Adrenal gland (tissue), 12 donors: ENCODE data around the gene PTPRD. TPM values are rescaled to one million over a fixed set of nuclear protein-coding genes. Genes with fewer than 3 reads are reported as not detected.

Experiments
- DNase-seq, 7 donors: peaks; one replicate each; pipeline ENCODE4 v3.0.0-alpha.2; 2019 to 2020
- H3K27ac ChIP-seq, 5 donors: fragments of 200-600 bp; sonication (generic) in 4 of 5; 1 replicate in 3 of 5; 2 replicates in 2 of 5; pipeline versions ENCODE4 v1.5.1 to v1.8.0; 2016 to 2020; ENCODE audit warnings: mild to moderate bottlenecking in 1 of 5
- H3K27me3 ChIP-seq: fragments of 200-600 bp; 2 replicates; pipeline ENCODE4 v1.8.0; 2021
- H3K36me3 ChIP-seq, 2 donors: fragments of 200-600 bp; replicated peaks in 1 of 2; 1 replicate in 1 of 2; 2 replicates in 1 of 2; pipeline versions ENCODE4 v1.5.1 to v1.8.0; 2018 to 2022
- H3K4me1 ChIP-seq, 2 donors: fragments of 200-600 bp; replicated peaks in 1 of 2; 1 replicate in 1 of 2; 2 replicates in 1 of 2; pipeline versions ENCODE4 v1.5.1 to v1.8.0; 2018 to 2021
- H3K4me3 ChIP-seq, 4 donors: fragments of 200-600 bp; sonication (generic) in 3 of 4; one replicate each; pipeline ENCODE4 v1.5.1; 2016 to 2018
- H3K9me3 ChIP-seq, 3 donors: fragments of 200-600 bp; sonication (generic) in 1 of 3; replicated peaks in 1 of 3; 1 replicate in 2 of 3; 2 replicates in 1 of 3; pipeline versions ENCODE4 v1.5.1 to v1.8.0; 2016 to 2021
- CTCF ChIP-seq, 6 experiments: fragments of 450-650 bp in 4 of 6; fragments of 200-600 bp in 2 of 6; sonication (generic) in 1 of 6; IDR thresholded peaks; 1 replicate in 5 of 6; 2 replicates in 1 of 6; pipeline versions ENCODE4 v1.5.1 to v1.8.0; 2016 to 2021; ENCODE audit warnings: antibody characterized with exemption in 6 of 6, mild to moderate bottlenecking in 2 of 6, moderate library complexity in 1 of 6
- POLR2A ChIP-seq, 2 donors: fragments of 450-650 bp; IDR thresholded peaks; one replicate each; pipeline ENCODE4 v1.6.1; 2017; ENCODE audit warnings: antibody characterized with exemption in 2 of 2, mild to moderate bottlenecking in 2 of 2, moderate library complexity in 1 of 2
- WGBS, 4 donors: extraction: QIAGEN DNeasy Blood & Tissue Kit in 2 of 4; methylation state at CpG; one replicate each; pipeline versions ENCODE4 v1.1.5 to v1.1.7; 2013 to 2017; 5-methylcytosine and 5-hydroxymethylcytosine counted together
- intact Hi-C, 2 donors: fragments of 100-400 bp; cut with DNase I; formaldehyde crosslinking; loops; one replicate each; pipeline versions ENCODE4 v1.14.1 to v1.15.0; 2022 to 2023
- polyA plus RNA-seq, 3 donors: library from polyadenylated mRNA; stranded (reverse); fragments of 200-250 nt in 2 of 3; fragments of 350-450 nt in 1 of 3; fragmentation: Illumina TruSeq in 1 of 3; extraction: RNeasy Lipid Tissue Mini Kit (QIAGEN cat#74804) in 1 of 3; gene quantifications; one replicate each; pipeline ENCODE4 v1.2.3, GENCODE V29; 2013 to 2014
- total RNA-seq, 9 donors: library from RNA; depleted of rRNA in 4 of 9; stranded (reverse); fragments of >200 nt in 4 of 9; fragments of 120-200 nt in 1 of 9; fragmentation: NEBNext Ultra II Directional in 1 of 9; extraction: Animal tissue kit (Norgen Biotek cat#: 25700) in 1 of 9; gene quantifications; one replicate each; pipeline versions ENCODE4 v1.1.0 to v1.2.4, GENCODE V29; 2013 to 2023
- donor health status: healthy with polysubstance abuse.
- donor health status: Bipolar disorder and iron deficiency.
- donor health status: DM: yes; HTN: yes; CAD: no.
- donor health status: DM: no; HTN: no; CAD: no.
- donor health status: DM: no; HTN: no; CAD: no.
- donor health status: DM: yes; HTN: yes; CAD: no.

PTPRD gene
- total and polyA plus RNA-seq, 12 donors: 0.61 to 71.2 (median 4.5) TPM

GRCh38 chr9:8268881-8269280 is 2343.9 kb downstream of the PTPRD start:
- no peak overlapping the region for H3K4me3 ChIP-seq
- H3K9me3 ChIP-seq: no peaks in the 10 kb centered on the region
- TF ChIP-seq POLR2A (IDR thresholded peaks at IDR 0.05) (no peak), CTCF (IDR thresholded peaks at IDR 0.05) (no peak)
- H3K4me1 ChIP-seq: no peaks in the 10 kb centered on the region
- 39 to 84% (median 46%) methylated on average over 1 of the region's 1 CpG for WGBS, 4 donors
- H3K36me3 ChIP-seq: no peaks in the 10 kb centered on the region
- no peaks in the 10 kb centered on the region for H3K27me3 ChIP-seq
- H3K27ac ChIP-seq: no peak overlapping the region
- intact Hi-C loops: no loop called here
- no peak for DNase-seq

- Histone ChIP-seq H3K4me3 (no peak overlapping the region), H3K36me3 (no peaks in the 10 kb centered on the region), H3K27me3 (no peaks in the 10 kb centered on the region), H3K9me3 (no peaks in the 10 kb centered on the region), H3K4me1 (no peaks in the 10 kb centered on the region), H3K27ac (no peak overlapping the region)
- intact Hi-C loops: no loop called here
- TF ChIP-seq CTCF (IDR thresholded peaks at IDR 0.05) (no peak), POLR2A (IDR thresholded peaks at IDR 0.05) (no peak)
- 49 to 66% (median 63%) methylated on average over 2 of the region's 2 CpGs for WGBS, 4 donors
- no peak for DNase-seq
These were observed 2344.5 kb downstream of the PTPRD start for GRCh38 chr9:8268216-8268878.

- Histone ChIP-seq H3K4me1 (no peaks in the 10 kb centered on the region), H3K36me3 (no peaks in the 10 kb centered on the region), H3K27me3 (no peaks in the 10 kb centered on the region), H3K9me3 (no peaks in the 10 kb centered on the region), H3K27ac (no peak overlapping the region), H3K4me3 (no peak overlapping the region)
- WGBS, 4 donors: 65 to 82% (median 70%) methylated on average over 2 of the region's 2 CpGs
- intact Hi-C loops: no loop called here
- TF ChIP-seq POLR2A (IDR thresholded peaks at IDR 0.05) (no peak), CTCF (IDR thresholded peaks at IDR 0.05) (no peak)
- no peak for DNase-seq
These were observed 2345.2 kb downstream of the PTPRD start for GRCh38 chr9:8267636-8268035.

GRCh38 chr9:8266861-8267260 is 2345.9 kb downstream of the PTPRD start:
- DNase-seq: no peak
- 0 to 86% (median 63%) methylated on average over 1 of the region's 1 CpG for WGBS, 4 donors
- Histone ChIP-seq H3K36me3 (no peaks in the 10 kb centered on the region), H3K27ac (no peak overlapping the region), H3K4me1 (no peaks in the 10 kb centered on the region), H3K27me3 (no peaks in the 10 kb centered on the region), H3K9me3 (no peaks in the 10 kb centered on the region), H3K4me3 (no peak overlapping the region)
- intact Hi-C loops: no loop called here
- TF ChIP-seq POLR2A (IDR thresholded peaks at IDR 0.05) (no peak), CTCF (IDR thresholded peaks at IDR 0.05) (no peak)
